Esophagus muscularis mucosa (tissue), 4 donors: ENCODE measurements around the gene PDPN. TPM values are rescaled to one million over a fixed set of nuclear protein-coding genes. Genes with fewer than 3 reads are reported as not detected.
A peak's percentile ranks its signal among the peaks of the same experiment; 100 is the strongest.

Source experiments
- DNase-seq: peaks from one replicate; pipeline ENCODE4 v3.0.0-alpha.2; 2017; ENCODE audit errors: extremely low spot score
- H3K27ac ChIP-seq, 4 donors: fragments of 200-600 bp; sonication (generic); replicated peaks in 1 of 4; 1 replicate in 3 of 4; 2 replicates in 1 of 4; pipeline ENCODE4 v1.5.1; 2016 to 2019; ENCODE audit warnings: mild to moderate bottlenecking in 1 of 4
- H3K27me3 ChIP-seq, 4 donors: fragments of 200-600 bp; sonication (generic); one replicate each; pipeline versions ENCODE4 v1.5.1 to v1.6.0; 2016 to 2019
- H3K36me3 ChIP-seq, 4 donors: fragments of 200-600 bp; sonication (generic); one replicate each; pipeline ENCODE4 v1.5.1; 2016 to 2019
- H3K4me1 ChIP-seq, 4 donors: fragments of 200-600 bp; sonication (generic); one replicate each; pipeline ENCODE4 v1.5.1; 2016 to 2019
- H3K4me3 ChIP-seq, 4 donors: fragments of 200-600 bp; sonication (generic); 1 replicate in 2 of 4; 2 replicates in 2 of 4; pipeline ENCODE4 v1.5.1; 2016 to 2019; ENCODE audit warnings: mild to moderate bottlenecking in 4 of 4, moderate library complexity in 1 of 4
- H3K9me3 ChIP-seq, 4 donors: fragments of 200-600 bp; sonication (generic); 1 replicate in 3 of 4; 2 replicates in 1 of 4; pipeline ENCODE4 v1.5.1; 2016 to 2019
- EP300 ChIP-seq: sonication (generic); formaldehyde crosslinking; IDR thresholded peaks from one replicate; pipeline ENCODE4 v1.6.1; 2017; ENCODE audit warnings: antibody characterized with exemption
- POLR2A ChIP-seq: fragments of 450-650 bp; IDR thresholded peaks from one replicate; pipeline ENCODE4 v1.6.1; 2017; ENCODE audit warnings: antibody characterized with exemption, moderate library complexity, mild to moderate bottlenecking, low read depth
- POLR2AphosphoS5 ChIP-seq, 2 donors: sonication (generic); formaldehyde crosslinking; IDR thresholded peaks; one replicate each; pipeline ENCODE4 v1.6.1; 2017; ENCODE audit warnings: antibody characterized with exemption in 2 of 2
- WGBS: methylation state at CpG from one replicate; pipeline ENCODE4 v1.1.5; 2018; 5-methylcytosine and 5-hydroxymethylcytosine counted together
- intact Hi-C: fragments of 100-400 bp; cut with DNase I; formaldehyde crosslinking; loops from one replicate; pipeline ENCODE4 v1.15.1; 2023
- total RNA-seq, 4 donors: library from RNA; depleted of rRNA; stranded (reverse); fragments of >200 nt; gene quantifications; one replicate each; pipeline versions ENCODE4 v1.1.0 to v1.2.1, GENCODE V29; 2016
- TF ChIP-seq, protein P1 (sequence below), 3 experiments: fragments of 200-600 bp in 2 of 3; fragments of 450-650 bp in 1 of 3; sonication (generic) in 2 of 3; IDR thresholded peaks; one replicate each; pipeline ENCODE4 v1.5.1; 2017 to 2019; ENCODE audit warnings: antibody characterized with exemption in 3 of 3, mild to moderate bottlenecking in 2 of 3, moderate library complexity in 1 of 3

The PDPN gene
- total RNA-seq, 4 donors from 2014 or later: 6.9 to 23.6 (median 17.1) TPM

DNA sequence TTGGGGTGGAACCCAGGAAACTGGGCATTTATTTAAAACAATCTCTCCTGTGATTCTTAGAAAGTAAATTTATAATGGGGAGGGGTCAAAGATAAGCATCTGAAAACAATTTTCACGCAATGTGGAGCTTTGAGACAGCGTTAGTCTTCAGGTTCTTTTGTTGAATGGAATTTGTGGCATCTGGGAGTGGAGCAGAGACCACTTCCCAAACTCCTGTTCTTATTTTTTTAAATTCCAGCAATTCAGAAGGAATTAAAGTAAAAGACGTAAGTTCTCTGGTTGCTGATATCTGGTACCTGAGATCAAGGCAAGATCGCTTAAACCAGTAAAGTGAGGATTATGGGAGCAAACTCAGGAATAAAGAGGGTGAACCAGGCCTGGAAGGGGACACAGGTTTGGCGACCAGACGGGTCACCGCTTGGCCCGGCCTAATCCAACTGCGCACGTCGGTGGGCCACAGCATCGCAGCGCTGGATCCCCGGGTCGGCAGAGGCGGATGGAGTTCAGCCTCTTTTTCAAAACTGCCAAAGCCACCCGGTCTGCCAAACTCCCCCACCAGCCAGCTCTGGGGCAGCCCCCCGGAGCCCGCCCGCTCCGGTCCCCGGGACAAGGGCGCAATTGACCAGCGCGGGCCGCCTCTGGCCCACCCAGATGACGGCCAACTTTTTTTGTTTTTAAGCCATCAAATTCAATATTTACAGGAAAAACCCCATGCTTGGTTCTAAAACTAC is 754 bp upstream of the PDPN start:
- no peak for DNase-seq
- peaks cover 0 to 14% (median 11%) of the 10 kb centered on the region in 4 donors for H3K4me1 ChIP-seq
- intact Hi-C loops: no loop called here
- no peak for TF ChIP-seq POLR2AphosphoS5 (IDR thresholded peaks at IDR 0.05)
- TF ChIP-seq, protein P1, sequence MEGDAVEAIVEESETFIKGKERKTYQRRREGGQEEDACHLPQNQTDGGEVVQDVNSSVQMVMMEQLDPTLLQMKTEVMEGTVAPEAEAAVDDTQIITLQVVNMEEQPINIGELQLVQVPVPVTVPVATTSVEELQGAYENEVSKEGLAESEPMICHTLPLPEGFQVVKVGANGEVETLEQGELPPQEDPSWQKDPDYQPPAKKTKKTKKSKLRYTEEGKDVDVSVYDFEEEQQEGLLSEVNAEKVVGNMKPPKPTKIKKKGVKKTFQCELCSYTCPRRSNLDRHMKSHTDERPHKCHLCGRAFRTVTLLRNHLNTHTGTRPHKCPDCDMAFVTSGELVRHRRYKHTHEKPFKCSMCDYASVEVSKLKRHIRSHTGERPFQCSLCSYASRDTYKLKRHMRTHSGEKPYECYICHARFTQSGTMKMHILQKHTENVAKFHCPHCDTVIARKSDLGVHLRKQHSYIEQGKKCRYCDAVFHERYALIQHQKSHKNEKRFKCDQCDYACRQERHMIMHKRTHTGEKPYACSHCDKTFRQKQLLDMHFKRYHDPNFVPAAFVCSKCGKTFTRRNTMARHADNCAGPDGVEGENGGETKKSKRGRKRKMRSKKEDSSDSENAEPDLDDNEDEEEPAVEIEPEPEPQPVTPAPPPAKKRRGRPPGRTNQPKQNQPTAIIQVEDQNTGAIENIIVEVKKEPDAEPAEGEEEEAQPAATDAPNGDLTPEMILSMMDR (IDR thresholded peaks at IDR 0.05): no peak
- TF ChIP-seq EP300: no peak
- no peak for TF ChIP-seq POLR2A
- H3K27ac ChIP-seq: peak overlapping the region in 1 of 4 donors; percentile 78
- 51% methylated on average over 27 of the region's 27 CpGs for WGBS
- no peaks in the 10 kb centered on the region for H3K36me3 ChIP-seq
- peak overlapping the region in 3 of 4 donors; percentile 22 to 56 (median 53) for H3K4me3 ChIP-seq
- peaks cover 0 to 73% (median 6%) of the 10 kb centered on the region in 4 donors for H3K27me3 ChIP-seq
- H3K9me3 ChIP-seq: no peaks in the 10 kb centered on the region

DNA sequence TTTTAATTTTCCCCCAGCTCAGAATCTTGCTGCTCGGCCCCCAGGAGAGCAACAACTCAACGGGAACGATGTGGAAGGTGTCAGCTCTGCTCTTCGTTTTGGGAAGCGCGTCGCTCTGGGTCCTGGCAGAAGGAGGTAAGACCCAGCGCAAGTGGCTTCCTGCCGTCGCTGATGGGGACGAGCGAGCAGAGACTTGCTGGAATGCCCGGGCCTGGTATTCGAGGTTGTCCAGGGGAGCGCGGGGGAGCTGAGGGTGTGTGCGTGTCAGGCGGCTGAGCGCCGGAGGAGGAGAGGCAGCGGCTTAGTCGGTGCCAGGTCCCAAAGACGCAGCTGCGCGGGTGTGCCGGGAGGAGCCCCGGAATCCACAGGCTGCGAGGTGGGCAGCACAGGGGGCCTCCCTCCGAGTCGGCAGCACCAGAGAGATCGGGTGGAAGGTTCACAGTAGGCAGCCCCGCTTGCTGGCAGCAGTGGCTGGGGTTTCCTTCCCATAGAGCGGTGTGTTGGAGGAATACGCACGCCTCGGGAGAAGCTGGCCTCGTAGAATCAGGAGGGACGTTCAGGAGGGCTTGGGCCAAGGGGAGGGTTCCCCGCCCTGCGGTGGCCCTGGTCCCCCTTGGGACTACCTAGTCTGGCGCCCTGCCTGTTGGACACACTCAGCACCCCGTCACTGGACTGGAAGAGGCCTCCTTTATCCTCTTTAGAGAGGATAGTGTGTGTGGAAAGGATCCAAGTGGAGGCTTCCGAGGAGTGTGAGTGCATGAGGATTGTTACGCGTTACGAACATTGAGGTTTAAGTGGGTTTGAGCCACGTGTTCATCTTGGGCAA is 547 bp downstream of the PDPN start:
- 22% methylated on average over 26 of the region's 47 CpGs for WGBS
- intact Hi-C loops: no loop called here
- DNase-seq: no peak

DNA sequence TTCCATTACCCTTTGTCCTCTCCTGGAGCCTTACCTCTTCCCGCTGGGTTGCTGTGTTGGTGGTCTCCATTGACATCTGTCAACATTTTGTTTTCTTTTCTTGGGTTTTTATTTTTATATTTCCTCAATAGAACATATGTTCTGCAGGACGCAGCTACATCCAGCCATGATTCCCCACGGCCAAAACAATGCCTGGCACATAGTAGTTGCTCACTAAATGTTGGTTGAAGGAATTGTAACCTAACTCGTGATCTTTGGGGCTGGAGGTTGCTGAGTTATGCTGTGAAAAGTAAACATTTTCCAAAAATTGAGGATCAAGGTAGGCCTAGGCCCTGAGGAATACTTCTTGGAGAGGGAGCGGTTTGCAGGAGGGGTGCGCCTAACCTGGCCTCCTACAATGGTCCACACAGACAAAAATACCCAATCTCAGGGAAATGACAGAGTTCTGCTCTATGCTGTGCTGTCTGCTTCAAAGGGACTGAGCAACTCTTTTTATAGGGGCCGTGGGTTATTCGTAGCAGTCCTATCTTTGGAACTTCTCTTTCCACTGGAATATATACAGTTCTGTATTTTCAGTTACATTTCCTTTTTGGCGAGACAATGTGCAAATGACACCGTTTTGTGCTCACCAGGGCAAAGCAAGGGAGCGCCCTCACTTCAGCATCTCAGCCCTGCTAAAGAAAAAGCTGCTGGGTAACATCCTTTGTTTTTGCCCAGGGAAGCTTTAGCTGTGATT is 1.4 kb downstream of the PDPN start:
- Histone ChIP-seq H3K36me3 (no peaks in the 10 kb centered on the region), H3K27ac (peak overlapping the region; percentile 71 to 78 (median 74)), H3K9me3 (no peaks in the 10 kb centered on the region), H3K4me3 (peak overlapping the region; percentile 48 to 60 (median 54)), H3K4me1 (peaks cover 0 to 14% (median 11%) of the 10 kb centered on the region in 4 donors), H3K27me3 (peaks cover 0 to 74% (median 6%) of the 10 kb centered on the region in 4 donors)
- WGBS: 76% methylated on average over 11 of the region's 11 CpGs
- no peak for TF ChIP-seq POLR2A
- intact Hi-C loops: no loop called here
- DNase-seq: no peak

More for the DNA sequence above, 547 bp downstream of the PDPN start:
- Histone ChIP-seq H3K4me1 (peaks cover 0 to 14% (median 11%) of the 10 kb centered on the region in 4 donors), H3K27me3 (peaks cover 0 to 69% (median 6%) of the 10 kb centered on the region in 4 donors), H3K27ac (peak overlapping the region; percentile 71 to 78 (median 74)), H3K9me3 (no peaks in the 10 kb centered on the region), H3K36me3 (no peaks in the 10 kb centered on the region), H3K4me3 (peak overlapping the region; percentile 48 to 60 (median 54))
- TF ChIP-seq, protein P1 (IDR thresholded peaks at IDR 0.05): no peak
- TF ChIP-seq POLR2A: no peak
- no peak for TF ChIP-seq EP300
- peak in 1 of 2 donors; percentile 37 for TF ChIP-seq POLR2AphosphoS5 (IDR thresholded peaks at IDR 0.05)

DNA sequence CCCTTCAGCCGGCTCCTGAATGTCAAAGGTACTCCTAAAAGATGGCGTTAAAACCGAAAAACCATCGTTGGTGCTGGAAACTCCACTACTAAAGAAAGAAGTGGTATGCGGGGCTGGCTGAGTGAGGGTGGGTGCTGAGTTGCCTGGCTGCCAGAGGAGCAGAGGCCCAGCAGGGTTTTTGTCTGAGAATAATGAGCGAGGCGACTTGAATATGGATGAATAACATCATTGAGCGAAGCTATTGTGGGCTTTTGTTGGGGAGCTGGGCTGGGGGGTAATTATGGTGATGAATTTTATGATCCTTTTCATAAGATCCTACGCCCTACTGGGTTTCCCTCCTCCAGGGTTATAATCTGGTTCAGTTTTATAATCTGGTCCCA is 2.0 kb downstream of the PDPN start:
- H3K4me3 ChIP-seq: peak overlapping the region in 2 of 4 donors; percentile 48 to 53
- intact Hi-C loops: no loop called here

More for the DNA sequence above, 2.0 kb downstream of the PDPN start:
- H3K27ac ChIP-seq: peak overlapping the region; percentile 40 to 78 (median 72)
- H3K27me3 ChIP-seq: peaks cover 0 to 73% (median 6%) of the 10 kb centered on the region in 4 donors
- no peaks in the 10 kb centered on the region for H3K9me3 ChIP-seq
- peaks cover 0 to 14% (median 11%) of the 10 kb centered on the region in 4 donors for H3K4me1 ChIP-seq
- TF ChIP-seq EP300 (no peak), POLR2AphosphoS5 (IDR thresholded peaks at IDR 0.05) (no peak), POLR2A (no peak)
- TF ChIP-seq, protein P1 (IDR thresholded peaks at IDR 0.05): no peak
- no peak for DNase-seq
- WGBS: 70% methylated on average over 9 of the region's 9 CpGs
- H3K36me3 ChIP-seq: no peaks in the 10 kb centered on the region
